Measurements from ENCODE around the gene RCN1.
"Not testable (repeated sequence)": the region's sequence is repeated elsewhere in the genome, so short reads cannot be mapped to it uniquely, and the experiment has no call there.

Gene RCN1

GRCh38 chr11:32090545-32091370 lies at the start of gene RCN1:
TSS of gene RCN1 (plus strand) at chr11:32091074. CDS start at chr11:32091197, 123 bp downstream.
- DNase-seq (ENCODE audit: low spot score), result peak; percentile 37

DNA sequence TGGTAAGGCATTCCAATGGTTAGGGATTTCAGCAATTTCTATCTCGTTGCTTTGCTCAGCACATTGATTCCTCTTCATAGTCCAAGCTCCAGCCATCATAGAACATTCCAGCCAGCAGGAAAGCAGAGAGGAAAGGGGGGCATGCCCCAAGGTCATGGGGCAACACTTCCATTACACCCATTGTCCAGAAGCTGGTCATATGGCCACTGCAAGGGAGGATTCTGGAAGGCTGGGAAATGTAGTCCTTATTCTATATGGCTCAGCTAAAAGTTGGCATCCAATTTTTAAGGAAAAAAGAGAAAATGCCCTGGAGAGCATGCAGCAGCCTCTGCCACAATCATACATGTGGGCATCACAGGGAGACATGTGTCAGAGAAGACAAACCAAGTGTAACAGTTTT lies 47.1 kb upstream of the RCN1 start:
- DNase-seq (ENCODE audit: low spot score), result no peak

- no peak for DNase-seq (ENCODE audit: low spot score)
Observed at GRCh38 chr11:32044158-32044863, 46.6 kb upstream of the RCN1 start.

DNA sequence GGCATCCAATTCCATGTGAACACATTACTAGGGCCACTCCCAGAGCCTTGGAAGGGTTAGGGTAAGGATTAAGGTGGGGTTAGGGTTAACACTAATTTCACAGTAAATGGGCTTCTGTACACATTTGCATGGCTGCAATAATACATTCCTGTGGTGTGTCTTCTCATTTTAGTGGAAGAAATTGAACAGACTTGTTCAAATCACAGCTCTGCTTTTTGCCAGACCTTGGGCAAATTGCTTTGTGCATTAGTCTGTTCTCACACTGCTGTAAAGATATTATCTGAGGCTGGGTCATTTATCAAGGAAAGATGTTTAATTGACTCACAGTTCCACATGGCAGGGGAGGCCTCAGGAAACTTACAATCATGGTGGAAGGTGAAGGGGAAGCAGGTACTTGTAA lies 45.4 kb upstream of the RCN1 start:
- DNase-seq (ENCODE audit: low spot score), result no peak

DNA sequence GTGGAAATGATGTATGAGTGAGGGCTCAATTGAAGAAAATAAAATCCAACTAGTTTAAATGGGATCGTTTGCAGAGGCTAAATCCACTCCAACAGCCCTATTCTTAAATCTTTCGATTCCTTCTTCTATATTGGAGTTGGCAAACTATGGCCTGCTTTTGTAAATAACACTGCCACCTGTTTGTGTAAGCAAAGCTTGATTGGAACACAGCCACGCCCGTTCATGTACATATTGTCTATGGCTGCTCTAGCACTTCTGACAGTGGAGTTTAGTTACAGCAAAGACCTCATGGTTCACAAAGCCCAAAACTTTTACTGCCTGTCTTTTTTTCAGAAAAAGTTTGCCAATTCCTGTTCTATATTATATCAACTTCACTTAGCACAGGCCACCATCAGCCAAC lies 40.6 kb upstream of the RCN1 start:
- no peak for DNase-seq (ENCODE audit: low spot score)

GRCh38 chr11:32052215-32052614 lies 38.7 kb upstream of the RCN1 start:
- DNase-seq (ENCODE audit: low spot score), result peak; percentile 37

DNA sequence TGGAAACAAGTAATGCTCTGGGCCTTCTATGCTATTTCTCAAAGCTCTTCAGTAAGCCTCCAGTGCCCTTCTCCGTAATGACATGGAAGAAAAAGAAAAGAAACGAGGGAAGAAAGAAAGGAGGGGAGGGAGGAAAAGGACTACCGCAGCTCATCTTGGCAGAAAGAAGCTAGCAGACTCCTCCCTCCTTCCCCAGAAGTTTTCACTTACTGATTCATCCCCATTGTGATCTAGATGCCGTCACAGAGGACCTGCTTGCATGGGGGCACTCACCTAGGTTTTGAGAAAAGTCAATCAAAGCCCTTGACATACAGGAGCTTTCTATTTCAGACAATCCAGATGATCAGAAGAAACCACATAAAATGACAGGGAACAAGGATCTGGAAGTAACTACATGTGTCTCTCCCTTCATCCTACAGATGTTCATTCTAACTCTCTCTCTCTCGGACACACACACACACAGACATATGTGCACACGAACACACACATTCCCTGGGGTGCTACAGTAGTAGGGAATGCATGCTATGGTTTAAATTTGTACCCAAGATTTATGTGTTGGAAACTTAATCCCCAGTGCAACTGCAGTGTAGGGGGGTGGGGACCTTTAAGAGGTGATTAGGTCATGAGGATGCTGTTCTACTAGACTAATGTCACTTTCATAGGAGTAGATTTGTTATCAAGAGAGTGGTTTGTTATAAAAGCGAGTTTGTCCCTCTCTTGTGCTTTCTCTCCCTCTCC lies 37.6 kb upstream of the RCN1 start:
- no peak for DNase-seq (ENCODE audit: low spot score)

GRCh38 chr11:32055861-32056260 lies 35.0 kb upstream of the RCN1 start:
- DNase-seq (ENCODE audit: low spot score), result no peak

GRCh38 chr11:32056438-32056837 lies 34.4 kb upstream of the RCN1 start:
- no peak for DNase-seq (ENCODE audit: low spot score)

DNA sequence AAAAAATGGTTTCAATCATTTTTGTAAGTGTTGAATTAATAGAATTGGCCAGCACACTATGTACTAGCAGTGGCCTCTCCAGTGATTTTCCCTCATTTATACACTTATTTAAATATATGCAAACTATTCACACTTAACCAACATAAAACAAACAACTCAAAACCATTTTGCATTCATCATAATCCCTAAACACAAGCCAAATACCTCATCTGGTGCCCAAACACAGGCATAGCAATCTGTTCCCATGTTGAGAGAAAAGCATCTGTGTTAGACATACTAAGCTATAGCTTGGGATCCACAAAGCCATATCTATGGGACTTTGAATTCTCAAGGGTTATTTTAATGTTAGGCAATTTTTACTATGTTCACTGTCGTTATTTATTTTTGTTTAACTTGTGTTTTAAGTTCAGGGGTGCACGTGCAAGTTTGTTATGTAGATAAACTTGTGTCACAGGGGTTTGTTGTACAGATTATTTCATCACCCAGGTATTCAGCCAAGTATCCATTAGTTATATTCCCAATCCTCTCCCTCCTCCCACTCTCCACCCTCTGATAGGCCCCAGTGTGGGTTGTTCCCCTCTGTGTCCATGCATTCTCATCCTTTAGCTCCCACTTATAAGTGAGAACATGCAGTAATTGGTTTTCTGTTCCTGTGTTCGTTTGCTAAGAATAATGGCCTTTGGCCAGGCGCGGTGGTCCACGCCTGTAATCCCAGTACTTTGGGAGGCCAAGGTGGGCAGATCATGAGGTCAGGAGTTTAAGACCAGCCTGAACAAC lies 31.0 kb upstream of the RCN1 start:
- no peak for DNase-seq (ENCODE audit: low spot score)

- no peak for DNase-seq (ENCODE audit: low spot score)
Observed at GRCh38 chr11:32062540-32062939, 28.3 kb upstream of the RCN1 start.

GRCh38 chr11:32063031-32063430 lies 27.8 kb upstream of the RCN1 start:
- not testable (repeated sequence) for DNase-seq (ENCODE audit: low spot score)

DNA sequence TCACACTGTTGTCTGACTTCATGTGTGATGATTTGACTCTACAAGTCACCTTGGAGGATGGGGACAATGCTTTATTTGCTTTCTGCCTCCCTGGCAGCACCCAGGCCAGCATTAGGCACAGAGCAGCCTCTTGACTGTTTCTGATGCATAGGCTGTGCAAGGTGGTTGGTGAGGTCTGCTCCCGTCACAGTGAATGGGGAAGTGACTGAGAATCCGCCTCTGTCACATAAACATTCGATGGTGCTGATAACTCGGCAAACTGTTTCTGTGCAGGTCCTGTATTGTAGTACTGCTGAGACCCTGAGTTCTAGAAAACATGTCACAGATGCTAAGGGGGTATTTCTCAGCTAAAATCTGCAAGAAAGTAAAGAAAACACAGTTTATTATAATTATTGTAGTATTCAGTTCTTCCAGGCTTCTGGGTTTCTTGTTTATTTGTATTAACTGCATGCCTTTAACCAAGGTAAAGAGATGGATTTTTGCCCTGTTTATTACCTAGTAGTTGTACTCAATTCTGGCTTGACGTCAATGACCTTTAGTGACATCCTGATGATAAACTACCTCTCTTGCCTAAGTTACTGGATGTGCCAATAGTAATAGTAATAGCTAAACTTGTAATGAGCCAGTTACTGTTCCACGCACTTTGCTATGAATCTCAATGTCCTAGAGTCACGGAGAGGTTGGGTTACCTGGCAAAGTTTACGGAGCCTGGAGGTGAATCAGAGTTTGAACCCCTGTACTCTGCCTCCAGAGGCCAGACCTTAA lies 24.8 kb upstream of the RCN1 start:
- no peak for DNase-seq (ENCODE audit: low spot score)

DNA sequence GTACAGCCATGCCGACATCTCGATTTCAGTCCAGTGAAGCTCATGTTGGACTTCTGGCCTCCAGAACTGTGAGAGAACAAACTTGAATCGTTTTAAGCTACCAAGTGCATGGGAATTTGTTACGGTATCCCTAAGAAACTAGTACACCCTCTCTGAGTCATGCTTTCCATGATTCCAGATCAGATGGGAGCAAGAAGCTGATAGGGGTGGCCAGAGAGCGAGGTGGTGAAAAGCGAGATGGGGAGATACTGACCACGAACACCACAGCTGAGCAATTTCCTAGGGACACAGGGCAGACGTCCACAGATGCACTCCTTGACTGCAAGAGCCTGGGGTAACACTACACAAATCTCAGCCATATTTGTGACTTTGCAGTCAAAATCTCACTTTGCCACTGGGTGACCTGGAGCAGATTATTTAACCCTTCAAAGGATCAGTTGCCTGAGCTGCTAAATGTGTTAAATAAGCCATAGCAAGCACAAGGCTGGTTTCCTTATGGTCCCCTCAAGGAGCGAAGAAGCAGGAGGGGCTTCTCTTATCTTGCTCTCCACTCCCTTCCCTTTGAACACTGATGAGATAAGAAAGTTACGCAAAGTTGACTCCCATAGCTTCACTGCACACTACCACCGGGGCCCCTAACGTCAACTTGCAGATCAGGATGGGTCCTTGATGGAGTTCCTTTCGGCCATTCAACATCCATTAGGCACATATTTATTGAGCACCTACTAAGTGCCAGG lies 22.6 kb upstream of the RCN1 start:
- no peak for DNase-seq (ENCODE audit: low spot score)

DNA sequence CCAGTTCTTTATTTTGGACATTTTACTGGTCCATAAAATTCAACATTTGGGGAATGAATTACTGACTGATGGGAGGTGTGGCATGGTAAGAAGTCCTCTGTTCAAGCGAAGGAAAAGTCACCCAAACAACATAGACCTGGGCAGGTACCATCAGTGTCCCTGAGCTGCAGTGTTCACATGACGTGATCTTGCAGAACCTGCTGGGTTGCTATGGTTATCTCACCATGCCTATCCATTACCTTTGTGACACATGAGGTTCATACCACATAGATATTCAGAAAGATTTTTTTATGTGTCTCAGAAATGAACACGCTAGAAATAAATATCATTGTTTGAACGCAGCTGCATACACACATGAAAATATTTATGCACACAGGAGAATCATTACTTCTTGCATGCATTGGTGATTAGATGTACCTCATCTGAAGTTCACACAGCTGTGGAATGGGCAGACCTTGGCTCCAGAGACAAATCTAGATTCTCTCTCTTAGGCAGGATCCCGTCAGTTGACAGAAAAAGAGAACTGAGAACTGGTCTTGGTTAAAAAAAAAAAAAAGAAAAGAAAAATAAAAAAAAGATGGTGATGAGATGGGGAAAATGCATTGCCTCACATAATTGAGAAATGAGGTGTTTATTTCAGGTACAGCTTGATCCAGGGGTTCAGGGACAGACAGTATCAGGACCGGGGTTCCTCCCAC lies 21.4 kb upstream of the RCN1 start:
- DNase-seq (ENCODE audit: low spot score), result no peak

DNA sequence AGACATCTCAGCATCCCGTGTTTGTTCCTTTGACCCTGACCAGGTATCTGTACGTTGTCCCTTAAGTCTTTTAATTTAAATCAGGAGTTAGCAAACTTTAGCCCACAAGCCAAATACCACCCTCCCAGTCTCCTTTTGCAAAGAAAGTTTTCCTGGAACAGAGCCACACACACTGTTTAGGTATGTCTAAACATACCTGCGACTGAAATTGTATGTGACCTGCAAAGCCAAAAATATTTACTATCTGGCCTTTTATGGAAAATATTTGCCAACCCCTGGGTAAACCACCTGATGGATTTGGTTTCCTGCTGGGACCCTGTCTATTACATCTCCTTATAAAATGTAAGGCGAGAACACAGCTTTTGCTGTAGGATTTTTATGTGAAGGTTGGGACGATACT lies 20.2 kb upstream of the RCN1 start:
- no peak for DNase-seq (ENCODE audit: low spot score)

- no peak for DNase-seq (ENCODE audit: low spot score)
Observed at GRCh38 chr11:32071811-32072210, 19.1 kb upstream of the RCN1 start.

DNA sequence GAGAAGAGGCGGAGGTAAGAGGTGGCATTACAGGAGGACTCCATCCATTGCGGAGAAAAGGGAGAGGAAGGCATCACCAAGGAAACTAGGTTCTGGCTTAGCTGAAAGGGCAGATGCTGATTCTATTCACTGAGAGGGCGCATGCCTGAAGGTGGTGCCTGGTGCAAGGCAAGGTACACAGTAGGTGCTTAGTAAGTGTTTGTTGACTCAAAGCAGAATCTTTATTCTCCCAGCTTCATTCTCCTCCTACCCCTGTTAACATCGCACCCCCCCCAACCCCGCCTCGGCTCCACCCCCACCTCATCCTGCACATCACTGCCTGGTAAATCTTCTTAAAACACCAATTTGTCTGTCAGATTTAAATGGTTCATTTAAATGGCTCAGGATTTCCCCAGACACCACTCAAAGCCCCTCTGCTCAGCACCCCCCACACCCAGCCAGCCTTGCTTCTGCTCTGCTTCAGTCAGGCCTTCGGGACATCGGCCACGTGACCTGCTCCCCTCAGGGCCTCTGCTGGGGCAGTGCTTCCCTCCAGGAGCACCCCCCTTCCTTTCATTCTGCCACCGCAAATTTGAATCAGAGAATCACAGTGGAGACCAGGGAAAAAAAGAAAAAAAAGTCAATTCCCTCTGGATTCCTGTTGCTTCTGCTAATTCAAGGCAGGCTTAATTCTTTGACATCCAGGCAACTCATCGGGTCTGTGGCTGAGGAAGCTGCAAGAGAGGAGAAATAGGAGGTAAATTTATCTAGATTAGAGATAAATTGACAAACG lies 17.8 kb upstream of the RCN1 start:
- no peak for DNase-seq (ENCODE audit: low spot score)

DNA sequence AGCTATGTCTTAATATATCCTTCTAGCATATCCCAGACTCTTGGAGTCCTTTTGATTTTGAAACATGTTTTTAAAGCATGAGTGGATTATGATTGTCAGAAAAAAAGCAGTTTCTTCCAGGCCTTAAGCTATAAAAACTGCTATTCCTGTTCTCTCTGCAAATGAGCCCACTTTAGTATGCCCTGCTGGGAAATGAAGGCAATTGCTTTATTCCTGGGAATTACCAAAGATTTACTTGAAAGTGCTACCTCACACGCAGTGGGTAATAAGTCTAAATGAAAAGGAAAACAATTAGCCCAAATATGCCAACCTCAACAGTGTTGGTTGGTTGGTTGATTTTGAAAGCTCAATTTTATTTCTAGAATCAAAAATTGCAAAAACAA lies 17.2 kb upstream of the RCN1 start:
- DNase-seq (ENCODE audit: low spot score), result no peak

Data from globus pallidus (tissue), 1 donor.